Tongue (tissue), 2 donors: ENCODE measurements around the gene NRARP. TPM values are rescaled to one million over a fixed set of nuclear protein-coding genes. Genes with fewer than 3 reads are reported as not detected.

Experiments
- DNase-seq: peaks from one replicate; pipeline ENCODE4 v3.0.0-alpha.2; 2015
- total RNA-seq: library from RNA; depleted of rRNA; stranded (reverse); fragments of >200 nt; gene quantifications from one replicate; pipeline ENCODE4 v1.2.3, GENCODE V29; 2014

The NRARP gene
- total RNA-seq, 1 donor from 2014 or later = 18.8 TPM

DNA sequence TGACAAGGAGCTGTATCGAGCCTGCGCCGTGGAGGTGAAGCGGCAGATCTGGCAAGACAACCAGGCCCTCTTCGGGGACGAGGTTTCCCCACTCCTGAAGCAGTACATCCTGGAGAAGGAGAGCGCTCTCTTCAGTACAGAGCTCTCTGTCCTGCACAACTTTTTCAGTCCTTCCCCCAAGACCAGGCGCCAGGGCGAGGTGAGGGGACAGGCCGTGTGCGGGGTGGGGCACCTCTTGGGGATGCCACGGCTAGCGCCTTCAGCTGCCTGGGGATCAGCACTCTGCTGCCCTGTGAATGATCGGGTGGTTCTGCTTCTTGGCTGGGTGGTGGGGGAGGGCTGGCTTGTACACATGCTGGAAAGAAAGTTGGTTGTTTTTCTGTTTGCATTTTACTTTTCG, 45.2 kb downstream of the NRARP start:
- DNase-seq = no peak

DNA sequence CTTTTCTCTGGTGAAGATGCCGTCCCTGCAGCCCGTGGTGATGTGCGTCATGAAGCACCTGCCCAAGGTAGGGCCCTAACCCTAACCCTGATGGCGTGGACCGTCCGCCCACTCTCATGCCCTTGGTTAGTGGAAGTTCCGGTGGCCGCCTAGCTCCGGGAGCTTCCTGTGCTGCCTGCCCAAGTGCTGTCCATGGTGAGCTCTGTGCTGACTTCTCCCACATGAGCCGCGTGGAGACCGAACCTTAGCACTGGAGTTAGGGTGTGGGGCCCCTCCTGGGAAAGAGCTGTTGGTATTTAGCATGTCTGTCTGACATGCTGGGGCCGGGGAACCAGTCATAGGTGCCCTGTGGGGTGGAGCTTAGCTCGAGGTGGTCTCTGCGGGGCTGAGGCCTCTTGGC, 45.7 kb downstream of the NRARP start:
- no peak for DNase-seq

DNA sequence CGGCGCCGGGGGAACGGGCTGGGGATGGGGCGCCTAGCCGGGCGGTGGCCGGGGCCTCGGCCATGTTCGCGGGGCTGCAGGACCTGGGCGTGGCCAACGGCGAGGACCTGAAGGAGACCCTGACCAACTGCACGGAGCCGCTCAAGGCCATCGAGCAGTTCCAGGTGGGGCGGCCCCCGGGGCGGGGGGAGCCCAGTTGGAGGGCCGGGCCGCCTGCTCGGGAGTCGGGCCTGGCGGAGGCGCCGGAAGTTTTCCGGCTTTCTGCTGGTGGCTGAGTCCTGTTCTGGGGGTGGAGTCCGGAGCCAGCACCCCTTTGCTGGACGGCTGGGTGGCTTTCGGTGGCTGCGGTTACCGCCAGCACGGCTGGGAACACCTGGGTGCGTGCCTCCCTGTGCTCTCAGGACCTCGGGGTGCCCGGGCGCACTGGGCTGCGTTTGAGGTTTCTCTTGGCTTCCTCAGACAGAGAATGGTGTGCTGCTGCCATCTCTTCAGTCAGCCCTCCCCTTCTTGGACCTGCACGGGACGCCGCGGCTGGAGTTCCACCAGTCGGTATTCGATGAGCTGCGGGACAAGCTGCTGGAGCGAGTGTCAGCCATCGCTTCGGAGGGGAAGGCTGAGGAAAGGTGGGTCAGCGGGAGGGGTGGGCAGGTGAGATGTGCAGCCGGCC, 46.5 kb downstream of the NRARP start:
- DNase-seq = no peak

DNA sequence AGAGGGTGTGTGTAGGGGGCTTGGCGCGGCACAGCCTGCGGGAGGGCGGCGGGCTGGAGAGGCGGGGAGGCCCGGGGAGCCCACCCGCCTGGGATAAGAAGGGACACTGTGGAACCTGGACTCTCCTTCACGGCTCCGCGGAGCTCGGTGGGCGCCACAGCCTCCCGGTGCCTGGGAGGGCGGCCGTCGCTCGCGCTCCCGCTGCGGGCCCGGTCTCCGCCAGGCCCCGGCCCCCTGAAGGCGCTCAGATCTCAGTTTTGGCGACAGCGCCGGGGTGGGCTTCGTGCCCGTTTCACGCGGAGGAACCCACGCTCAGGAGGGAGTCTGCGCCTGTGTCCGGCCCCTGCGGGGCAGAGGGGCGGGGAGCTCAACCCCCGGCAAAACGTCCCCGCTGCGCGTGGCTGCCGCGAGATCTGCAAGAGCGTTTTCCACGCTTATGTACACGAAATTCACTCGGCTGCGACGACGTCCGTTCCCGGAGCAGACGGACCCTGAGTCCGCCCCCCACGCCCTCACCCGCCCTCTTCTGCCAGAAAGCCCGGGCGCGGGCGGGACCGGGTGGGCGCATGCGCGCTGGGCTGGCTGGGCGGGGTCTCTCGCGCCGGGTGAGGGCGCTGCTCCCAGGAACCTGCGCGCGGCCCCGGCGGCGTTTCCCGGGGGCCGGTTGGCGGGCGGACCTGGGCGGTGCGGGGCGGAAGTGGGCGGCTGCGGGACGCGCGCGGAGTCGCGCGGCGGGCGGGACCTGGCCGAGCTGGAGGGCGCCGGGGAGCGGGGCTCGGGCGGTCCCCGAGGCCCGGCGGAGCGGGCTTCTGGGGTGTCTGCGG, 47.2 kb downstream of the NRARP start, which contains the start of gene NELFB:
NELFB (plus strand) TSS at position 704 of the 824 bp plus-strand sequence.
- DNase-seq = peak; percentile 96

DNA sequence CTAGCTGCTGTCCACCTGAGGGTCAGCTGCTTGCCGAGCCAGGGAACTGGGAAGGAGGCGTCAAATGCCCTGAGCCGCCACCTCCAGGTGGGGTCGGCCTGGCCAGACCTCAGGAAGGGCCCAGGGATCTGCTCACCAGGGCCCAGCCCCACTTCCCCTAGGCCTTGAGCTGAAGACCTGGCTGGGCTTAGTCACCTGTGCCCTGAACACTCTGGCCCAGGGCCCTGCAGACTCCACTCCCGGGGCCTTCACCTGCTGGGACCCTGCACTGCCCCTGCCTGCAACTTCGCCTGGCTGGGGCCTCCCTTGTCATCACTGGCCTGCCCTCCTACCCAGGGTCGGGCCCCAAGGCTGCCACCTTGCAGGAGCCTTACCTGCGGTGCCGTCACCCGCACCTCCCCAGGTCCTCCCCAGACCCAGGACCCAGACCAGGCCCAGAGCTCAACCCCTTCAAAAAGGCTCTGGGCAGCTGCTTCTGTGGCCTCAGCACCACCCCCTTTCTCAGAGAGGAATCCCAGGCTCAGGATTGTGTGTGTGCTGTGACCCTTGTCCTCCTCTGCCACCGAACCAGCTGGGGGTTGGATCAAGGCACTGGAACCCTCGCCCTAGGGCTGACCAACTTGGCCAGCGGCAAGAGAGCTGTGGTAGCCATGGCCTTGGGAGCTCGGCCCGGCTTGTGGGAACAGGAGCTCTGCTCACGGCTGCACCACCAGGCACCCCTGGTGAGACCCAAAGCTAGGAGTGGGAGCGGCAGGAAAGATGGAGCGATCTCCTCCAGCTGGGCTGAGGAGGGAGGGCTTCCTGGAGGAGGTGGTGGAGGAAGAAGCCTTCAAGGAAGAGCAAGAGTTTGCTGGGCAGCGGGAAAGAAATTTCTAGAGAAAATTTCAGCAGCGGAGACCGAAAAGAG, 48.1 kb downstream of the NRARP start:
- DNase-seq = no peak

DNA sequence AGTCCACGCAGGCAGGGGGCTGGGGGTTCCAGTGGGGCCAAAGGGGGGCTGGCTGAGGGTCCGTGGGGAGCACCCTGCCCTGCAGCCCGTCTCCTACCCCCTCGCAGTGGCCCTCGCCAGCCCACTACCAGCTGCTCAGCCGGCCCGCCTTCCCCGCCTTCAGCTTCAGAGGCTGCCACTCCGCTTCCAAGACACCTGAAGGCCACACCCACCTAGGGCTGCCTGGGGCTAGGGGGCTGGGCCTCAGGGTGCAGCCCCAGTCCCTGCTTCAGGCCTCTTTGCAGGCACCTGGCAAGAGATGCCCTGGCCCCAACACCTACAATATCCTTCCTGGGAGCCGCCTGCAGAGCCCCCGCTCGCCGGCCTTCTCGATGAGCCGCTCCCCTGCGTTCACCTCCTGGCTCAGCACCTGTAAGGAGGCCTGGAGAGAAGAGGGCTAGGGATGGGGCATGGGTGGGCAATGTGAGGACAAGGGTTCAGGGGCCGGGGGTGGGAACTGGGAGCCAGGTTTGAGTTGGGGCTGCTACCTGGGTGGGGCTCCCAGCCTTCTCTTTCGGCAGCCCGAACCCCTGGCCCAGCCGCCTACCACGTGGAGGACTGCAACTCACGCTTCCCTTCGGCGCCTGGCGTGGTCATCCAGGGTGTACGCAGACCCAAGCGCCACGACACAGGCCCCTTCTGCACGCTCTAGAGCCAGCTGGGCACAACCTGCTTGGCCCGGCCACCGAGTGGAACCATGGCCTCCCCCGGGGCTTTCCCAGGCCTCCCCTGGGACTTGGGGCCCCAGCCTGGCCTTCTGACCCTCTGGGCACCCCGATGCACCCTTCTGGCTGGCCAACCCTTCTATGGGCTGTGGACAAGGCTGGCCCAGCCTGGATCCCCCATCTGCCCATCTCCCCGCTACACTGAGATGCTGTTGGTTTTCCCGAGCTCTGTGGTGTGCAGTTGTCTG, 49.2 kb downstream of the NRARP start:
- no peak for DNase-seq

DNA sequence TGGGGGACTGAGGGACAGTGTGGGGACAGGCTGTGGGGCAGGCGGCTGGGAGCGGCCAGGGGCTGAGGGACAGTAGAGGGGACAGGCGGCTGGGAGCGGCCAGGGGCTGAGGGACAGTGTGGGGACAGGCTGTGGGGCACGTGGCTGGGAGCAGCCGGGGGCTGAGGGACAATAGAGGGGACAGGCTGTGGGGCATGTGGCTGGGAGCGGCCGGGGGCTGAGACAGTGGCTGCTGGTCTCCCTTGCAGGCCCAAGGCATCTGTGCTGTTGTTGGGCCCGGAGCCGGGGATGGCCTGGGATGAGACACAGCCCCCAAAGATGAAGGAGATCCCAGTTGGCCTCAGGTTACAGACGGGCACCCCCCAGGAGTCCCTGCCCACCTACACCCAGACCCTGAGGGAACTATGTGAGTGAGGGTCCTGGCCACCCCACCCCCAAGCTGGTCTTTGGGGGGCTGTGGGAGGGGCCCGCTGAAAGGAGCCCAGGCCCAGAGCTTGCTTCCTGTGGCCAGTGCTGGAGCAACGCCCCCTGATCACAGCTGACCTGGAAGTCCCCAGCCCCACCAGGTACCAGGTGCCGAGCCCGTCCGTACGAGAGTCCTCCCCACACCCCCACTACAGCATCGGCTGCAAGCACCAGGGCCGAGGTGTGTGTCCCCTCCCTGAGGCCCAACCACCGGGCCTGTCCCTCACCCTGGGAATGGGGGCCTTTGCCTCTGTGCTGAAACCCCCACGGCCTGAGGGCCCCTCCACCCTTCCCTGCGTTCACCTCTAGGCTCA, 50.4 kb downstream of the NRARP start:
- DNase-seq = no peak

DNA sequence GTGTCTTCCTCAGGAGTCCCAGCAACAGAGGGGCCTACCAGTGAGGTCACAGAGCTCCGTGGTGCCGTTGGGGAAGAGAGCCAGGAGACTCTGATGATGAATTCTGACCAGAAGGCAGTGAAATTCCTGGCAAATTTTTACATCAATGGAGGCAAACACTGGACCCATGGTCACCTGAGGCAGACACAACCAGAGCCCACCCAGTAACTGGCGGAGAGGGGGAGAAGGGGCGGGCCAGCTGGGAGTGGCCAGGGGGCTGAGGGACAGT, 50.9 kb downstream of the NRARP start, which contains the start of gene STPG3:
STPG3 (plus strand) TSS at position 93 of the 268 bp plus-strand sequence; CDS start at position 94, 1 bp downstream.
- no peak for DNase-seq

DNA sequence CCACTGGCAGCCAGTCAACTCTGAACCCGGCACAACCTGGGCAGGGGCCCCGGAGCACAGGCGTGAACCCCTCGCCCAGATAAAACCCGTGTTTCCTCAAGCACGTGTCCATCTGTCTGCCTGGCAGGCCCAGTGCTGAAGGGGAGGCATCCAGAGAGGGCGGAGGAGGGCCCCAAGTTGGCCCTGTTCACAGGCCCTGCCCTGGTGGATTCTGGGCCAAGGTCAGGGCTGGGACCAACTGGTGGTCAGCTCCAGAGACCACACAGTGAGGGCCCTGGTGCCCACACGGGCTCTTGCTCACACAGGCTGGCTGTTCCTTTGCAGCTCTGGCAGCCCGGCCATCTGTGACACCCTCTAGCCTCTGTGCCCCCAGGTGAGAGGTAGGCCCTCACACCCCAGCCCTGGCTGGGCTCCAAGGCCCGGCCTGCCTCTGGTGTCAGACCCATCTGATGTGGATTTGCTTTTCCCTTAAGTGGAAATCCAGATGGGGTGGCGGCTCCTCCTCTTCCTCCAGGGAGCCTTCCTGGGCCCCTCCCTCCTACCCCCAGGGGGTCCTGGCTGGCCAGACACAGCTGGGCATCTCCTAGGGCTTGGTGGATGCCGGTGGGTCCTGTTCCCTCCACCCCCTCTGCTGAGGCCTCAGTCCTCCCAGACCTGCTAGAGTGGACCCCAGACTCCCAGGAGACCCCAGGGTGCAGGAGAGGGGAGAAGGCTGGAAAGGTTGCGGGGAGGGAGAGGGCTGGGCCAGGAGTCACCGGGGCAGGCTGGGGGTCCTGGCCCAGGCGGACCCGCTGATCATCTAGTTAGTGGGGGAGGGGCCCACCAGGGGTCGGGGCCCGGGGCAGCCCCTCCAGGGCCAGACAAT, 51.5 kb downstream of the NRARP start:
- no peak for DNase-seq

Other genes starting within 250 kb of the NRARP start
- 7.3 TPM for gene ENTPD2, start 248.2 kb downstream of the NRARP start, total RNA-seq
- 5.6 TPM for gene SAPCD2, start 231.7 kb downstream of the NRARP start, total RNA-seq
- 3.2 TPM for gene UAP1L1, start 224.8 kb downstream of the NRARP start, total RNA-seq
- gene MAN1B1, start 215.3 kb downstream of the NRARP start, total RNA-seq = 59.5 TPM
- 22.8 TPM for gene DPP7, start 187.5 kb downstream of the NRARP start, total RNA-seq
- gene GRIN1, start 163.1 kb downstream of the NRARP start, total RNA-seq = 1.1 TPM
- 18.9 TPM for gene LRRC26, start 132.2 kb downstream of the NRARP start, total RNA-seq
- not detected for gene TMEM210, start 130.2 kb downstream of the NRARP start, total RNA-seq
- 29.8 TPM for gene ANAPC2, start 113.7 kb downstream of the NRARP start, total RNA-seq
- gene SSNA1, start 113.6 kb downstream of the NRARP start, total RNA-seq = 57.3 TPM
- gene TPRN, start 101.5 kb downstream of the NRARP start, total RNA-seq = 5.7 TPM
- gene TMEM203, start 96.6 kb downstream of the NRARP start, total RNA-seq = 38.3 TPM
- 3.0 TPM for gene NDOR1, start 96.6 kb downstream of the NRARP start, total RNA-seq
- gene RNF208, start 80.0 kb downstream of the NRARP start, total RNA-seq = not detected
- gene CYSRT1, start 77.1 kb downstream of the NRARP start, total RNA-seq = 3.3 TPM
- gene RNF224, start 74.8 kb downstream of the NRARP start, total RNA-seq = not detected
- not detected for gene SLC34A3, start 71.4 kb downstream of the NRARP start, total RNA-seq
- gene TUBB4B, start 61.0 kb downstream of the NRARP start, total RNA-seq = 172 TPM
- gene STPG3, start 51.0 kb downstream of the NRARP start, total RNA-seq = not detected
- 50.9 TPM for gene NELFB, start 46.9 kb downstream of the NRARP start, total RNA-seq
- 5.4 TPM for gene TOR4A, start 24.5 kb downstream of the NRARP start, total RNA-seq
- gene EXD3, start 120.9 kb upstream of the NRARP start, total RNA-seq = 19.9 TPM
- 1.2 TPM for gene NOXA1, start 121.1 kb upstream of the NRARP start, total RNA-seq
- 0.31 TPM for gene ENTPD8, start 139.1 kb upstream of the NRARP start, total RNA-seq
- 10.7 TPM for gene NSMF, start 157.1 kb upstream of the NRARP start, total RNA-seq
- 1.5 TPM for gene PNPLA7, start 248.1 kb upstream of the NRARP start, total RNA-seq
- gene MRPL41, start 249.6 kb upstream of the NRARP start, total RNA-seq = 29.1 TPM